GM12872 (cell line): ENCODE results near the gene WNT9B.

Experiments used
- TF ChIP-seq, protein P1 (sequence below): IDR thresholded peaks from 3 replicates; pipeline ENCODE4 v1.5.1; 2011; ENCODE audit warnings: low read depth, mild to moderate bottlenecking, low read length, moderate library complexity; ENCODE audit not compliant: insufficient read depth

The WNT9B gene

DNA sequence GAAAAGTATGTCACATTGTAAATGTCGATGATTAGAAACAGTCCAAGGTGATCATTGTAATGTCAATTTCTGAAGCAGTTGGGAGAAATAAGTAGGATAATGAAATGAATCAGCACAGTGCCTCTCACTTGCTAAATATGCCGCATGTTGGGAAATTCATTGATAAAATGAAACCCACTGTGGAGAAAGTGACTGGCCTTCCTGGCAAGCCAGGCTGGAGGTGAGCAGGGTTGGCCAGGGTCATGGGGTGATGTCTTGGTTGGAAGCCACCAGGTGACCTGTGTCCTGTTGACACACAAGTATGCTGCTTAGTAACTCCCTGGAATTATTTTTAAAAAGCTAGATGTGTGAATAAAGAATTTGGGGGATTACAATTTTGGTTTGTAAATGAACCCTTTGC lies 14.9 kb upstream of the WNT9B start:
- TF ChIP-seq, protein P1, sequence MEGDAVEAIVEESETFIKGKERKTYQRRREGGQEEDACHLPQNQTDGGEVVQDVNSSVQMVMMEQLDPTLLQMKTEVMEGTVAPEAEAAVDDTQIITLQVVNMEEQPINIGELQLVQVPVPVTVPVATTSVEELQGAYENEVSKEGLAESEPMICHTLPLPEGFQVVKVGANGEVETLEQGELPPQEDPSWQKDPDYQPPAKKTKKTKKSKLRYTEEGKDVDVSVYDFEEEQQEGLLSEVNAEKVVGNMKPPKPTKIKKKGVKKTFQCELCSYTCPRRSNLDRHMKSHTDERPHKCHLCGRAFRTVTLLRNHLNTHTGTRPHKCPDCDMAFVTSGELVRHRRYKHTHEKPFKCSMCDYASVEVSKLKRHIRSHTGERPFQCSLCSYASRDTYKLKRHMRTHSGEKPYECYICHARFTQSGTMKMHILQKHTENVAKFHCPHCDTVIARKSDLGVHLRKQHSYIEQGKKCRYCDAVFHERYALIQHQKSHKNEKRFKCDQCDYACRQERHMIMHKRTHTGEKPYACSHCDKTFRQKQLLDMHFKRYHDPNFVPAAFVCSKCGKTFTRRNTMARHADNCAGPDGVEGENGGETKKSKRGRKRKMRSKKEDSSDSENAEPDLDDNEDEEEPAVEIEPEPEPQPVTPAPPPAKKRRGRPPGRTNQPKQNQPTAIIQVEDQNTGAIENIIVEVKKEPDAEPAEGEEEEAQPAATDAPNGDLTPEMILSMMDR = no peak

GRCh38 chr17:46837521-46837920 lies 13.9 kb upstream of the WNT9B start:
- TF ChIP-seq, protein P1 = no peak

DNA sequence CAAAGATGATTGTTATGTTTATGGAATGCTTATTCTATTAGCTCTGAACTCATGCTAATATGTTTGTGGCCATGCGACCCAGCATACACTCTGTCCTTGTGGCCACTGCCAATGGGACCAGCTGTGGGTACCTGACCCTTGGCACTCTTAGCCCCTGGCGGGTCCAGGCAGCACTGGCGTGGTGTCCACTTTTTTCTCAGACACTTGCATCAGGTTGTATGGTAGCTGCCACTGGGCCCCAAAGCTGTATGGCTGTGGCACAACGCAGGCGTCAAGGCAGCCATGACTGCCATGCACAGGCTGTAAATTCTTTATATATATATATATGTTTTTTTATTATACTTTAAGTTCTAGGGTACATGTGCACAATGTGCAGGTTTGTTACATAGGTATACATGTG lies 12.2 kb upstream of the WNT9B start:
- TF ChIP-seq, protein P1 = no peak

DNA sequence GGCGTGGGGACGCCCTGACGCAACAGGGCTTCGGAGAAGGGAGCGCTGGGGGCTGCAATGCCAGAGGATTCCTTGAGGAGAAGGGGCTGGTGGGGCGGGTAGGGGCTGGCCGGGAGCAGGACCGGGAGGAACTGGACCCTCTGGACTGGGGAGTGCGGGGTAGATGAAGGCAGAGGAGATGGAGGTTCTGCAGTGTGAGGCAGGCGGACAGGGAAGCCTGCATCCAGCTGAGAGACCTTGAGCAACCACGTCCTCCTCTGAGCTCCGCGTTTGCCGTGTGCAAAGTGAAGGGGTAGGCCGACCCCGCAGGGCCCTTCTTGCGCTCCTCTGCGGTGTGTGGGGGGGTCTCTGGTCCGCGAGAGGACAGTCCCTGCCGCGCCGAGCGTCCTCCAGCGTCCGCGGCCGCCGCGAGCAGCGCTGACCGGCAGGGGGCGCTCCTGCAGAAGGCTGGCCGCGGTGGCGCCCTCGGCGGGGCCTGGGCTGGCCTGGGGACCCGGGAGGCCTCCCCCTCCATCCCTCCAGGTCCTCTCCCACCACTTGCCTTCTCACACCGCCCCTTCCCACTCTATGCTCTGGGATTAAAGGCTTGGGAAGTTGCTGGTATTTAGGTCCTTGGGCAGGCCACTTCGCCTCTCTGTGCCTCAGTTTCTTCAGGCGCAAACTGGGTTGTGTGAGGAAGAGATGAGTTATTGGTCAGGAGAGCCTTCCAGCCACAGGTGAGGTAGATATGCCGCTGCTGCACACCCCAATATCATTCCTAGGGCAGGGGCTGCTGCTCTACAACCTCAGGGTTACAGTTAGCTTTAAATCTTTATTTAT lies 9.6 kb upstream of the WNT9B start:
- TF ChIP-seq, protein P1 = peak; percentile 56; the same call in 2 of the 3 replicates

GRCh38 chr17:46842835-46843234 lies 8.5 kb upstream of the WNT9B start:
- TF ChIP-seq, protein P1 = peak; percentile 68

DNA sequence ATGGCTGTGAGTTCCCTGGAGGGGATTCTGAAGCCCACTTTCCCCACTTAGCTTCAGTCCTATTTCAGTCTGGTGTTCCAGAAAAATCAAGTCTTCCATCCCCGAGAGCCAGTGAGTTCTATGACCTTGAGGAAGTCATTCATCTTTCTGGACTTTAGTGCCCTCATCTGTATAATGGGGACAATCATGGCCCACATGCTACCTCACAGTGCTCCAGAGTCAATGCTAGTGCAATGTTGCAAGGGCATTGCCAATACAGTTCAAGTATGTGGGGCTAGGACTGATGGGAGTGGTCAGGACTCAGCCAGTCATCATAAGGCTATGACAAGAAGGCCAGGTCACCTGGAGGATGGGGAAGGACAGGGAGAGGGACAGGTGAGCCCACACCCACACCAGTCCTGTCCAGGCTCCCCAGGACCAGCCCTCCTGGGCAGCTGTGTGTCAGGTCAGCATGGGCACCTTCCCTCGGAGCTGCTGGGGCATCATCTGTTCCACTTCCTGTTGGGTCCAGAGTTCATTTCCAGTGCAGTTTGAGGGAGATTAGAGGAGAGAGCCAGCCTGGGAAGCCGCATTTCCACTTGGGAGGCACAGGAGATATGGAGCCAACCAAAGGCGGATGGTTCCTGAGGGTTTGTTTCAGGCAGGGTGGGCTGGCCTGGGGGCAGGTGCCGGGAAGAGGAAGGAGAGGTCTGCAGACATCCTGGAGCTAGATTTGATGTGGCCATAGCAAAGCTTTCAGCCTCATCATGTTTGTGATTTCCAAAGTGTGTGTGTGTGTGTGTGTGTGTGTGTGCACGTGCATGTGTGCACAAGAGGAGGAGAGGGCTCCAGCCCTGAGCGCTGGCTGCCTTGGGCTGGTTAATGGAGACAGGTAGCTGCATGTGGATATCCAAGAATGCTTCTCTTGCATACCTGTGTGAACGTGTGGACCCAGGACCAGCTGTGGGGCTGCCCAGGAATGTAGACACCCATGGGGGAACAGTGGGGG lies 3.9 kb upstream of the WNT9B start:
- TF ChIP-seq, protein P1 = no peak

GRCh38 chr17:46848534-46848933 lies 2.8 kb upstream of the WNT9B start:
- TF ChIP-seq, protein P1 = no peak
